NCI-H446 treated with DMSO at 0.1 percent for 48 hours (cell line): ENCODE data around the gene P2RY6.

Source experiments
- DNase-seq: peaks from one replicate; lab custom pipeline; 2025; lab: John Stamatoyannopoulos, UW

Gene P2RY6

GRCh38 chr11:73337846-73338245 is 65.7 kb downstream of the P2RY6 start:
- DNase-seq, result no peak

GRCh38 chr11:73338279-73338678 is 66.1 kb downstream of the P2RY6 start:
- DNase-seq, result no peak

- no peak for DNase-seq
These were observed 68.0 kb downstream of the P2RY6 start for GRCh38 chr11:73340164-73340563.

- DNase-seq, result no peak
These were observed 70.5 kb downstream of the P2RY6 start for GRCh38 chr11:73342633-73343032.

GRCh38 chr11:73343076-73343873 is 71.1 kb downstream of the P2RY6 start:
- DNase-seq, result no peak

- DNase-seq, result no peak
These were observed 72.1 kb downstream of the P2RY6 start for GRCh38 chr11:73344191-73344607.

- no peak for DNase-seq
These were observed 73.5 kb downstream of the P2RY6 start for GRCh38 chr11:73345481-73346160.

GRCh38 chr11:73346186-73346935 is 74.2 kb downstream of the P2RY6 start:
- no peak for DNase-seq

- no peak for DNase-seq
These were observed 74.9 kb downstream of the P2RY6 start for GRCh38 chr11:73347067-73347466.
